ENCODE results near the gene TRIO. TPM values are rescaled to one million over a fixed set of nuclear protein-coding genes. Genes with fewer than 3 reads are reported as not detected.

Gene TRIO
- total and polyA plus RNA-seq, 2 experiments from 2014 or later, result 18.5 to 78.2 TPM

- TF ChIP-seq EZH2phosphoT487 (IDR thresholded peaks at IDR 0.05; ENCODE audit: low read depth, severe bottlenecking, unreplicated experiment), result no peak
- TF ChIP-seq EZH2 (IDR thresholded peaks at IDR 0.05; ENCODE audit: borderline replicate concordance), result no peak
- no peak for TF ChIP-seq CTCF (IDR thresholded peaks at IDR 0.05; ENCODE audit: poor library complexity)
- H3K4me1 ChIP-seq (ENCODE audit: insufficient read depth), result peaks cover 24% of the 10 kb centered on the region
- peak overlapping the region; percentile 54 for H3K4me2 ChIP-seq
- H3K27ac ChIP-seq, result peak overlapping the region; percentile 67
- 79% methylated on average over 1 of the region's 1 CpG for WGBS (ENCODE audit: low lambda C conversion rate, missing lambda C conversion rate)
- no peaks in the 10 kb centered on the region for H3K9me3 ChIP-seq (ENCODE audit: low read depth)
- no peak overlapping the region for H2AFZ ChIP-seq
- no peaks in the 10 kb centered on the region for H3K36me3 ChIP-seq (replicated peaks; ENCODE audit: insufficient read depth, low read depth)
- no peaks in the 10 kb centered on the region for H3K9me2 ChIP-seq (replicated peaks; ENCODE audit: insufficient read depth)
- H4K20me1 ChIP-seq (ENCODE audit: insufficient read depth, poor library complexity, severe bottlenecking), result peaks cover 34% of the 10 kb centered on the region
- peaks cover 89% of the 10 kb centered on the region for H3K79me2 ChIP-seq
- DNase-seq (ENCODE audit: low spot score), result no peak
- H3K27me3 ChIP-seq, result no peaks in the 10 kb centered on the region
- H3K4me3 ChIP-seq, result no peak overlapping the region
Measured at GRCh38 chr5:14213253-14213652, 70.1 kb downstream of the TRIO start.

- peak overlapping the region; percentile 54 for H3K4me2 ChIP-seq
- DNase-seq (ENCODE audit: low spot score), result peak; percentile 37
- peaks cover 41% of the 10 kb centered on the region for H4K20me1 ChIP-seq (ENCODE audit: insufficient read depth, poor library complexity, severe bottlenecking)
- H3K36me3 ChIP-seq (replicated peaks; ENCODE audit: insufficient read depth, low read depth), result no peaks in the 10 kb centered on the region
- peaks cover 27% of the 10 kb centered on the region for H3K4me1 ChIP-seq (ENCODE audit: insufficient read depth)
- H3K9me2 ChIP-seq (replicated peaks; ENCODE audit: insufficient read depth), result no peaks in the 10 kb centered on the region
- no peaks in the 10 kb centered on the region for H3K9me3 ChIP-seq (ENCODE audit: low read depth)
- WGBS (ENCODE audit: low lambda C conversion rate, missing lambda C conversion rate), result 61% methylated on average over 6 of the region's 6 CpGs
- H3K79me2 ChIP-seq, result peaks cover 93% of the 10 kb centered on the region
- H3K27me3 ChIP-seq, result no peaks in the 10 kb centered on the region
- H3K27ac ChIP-seq, result peak overlapping the region; percentile 67
- TF ChIP-seq EZH2phosphoT487 (IDR thresholded peaks at IDR 0.05; ENCODE audit: low read depth, severe bottlenecking, unreplicated experiment), result no peak
- no peak for TF ChIP-seq CTCF (IDR thresholded peaks at IDR 0.05; ENCODE audit: poor library complexity)
- no peak for TF ChIP-seq EZH2 (IDR thresholded peaks at IDR 0.05; ENCODE audit: borderline replicate concordance)
- no peak overlapping the region for H2AFZ ChIP-seq
- H3K4me3 ChIP-seq, result no peak overlapping the region
Measured at GRCh38 chr5:14213813-14214585, 70.9 kb downstream of the TRIO start.

GRCh38 chr5:14215901-14216300 is 72.8 kb downstream of the TRIO start:
- Histone ChIP-seq H3K36me3 (replicated peaks; ENCODE audit: insufficient read depth, low read depth) (no peaks in the 10 kb centered on the region), H3K4me3 (no peak overlapping the region), H3K4me2 (no peak overlapping the region), H4K20me1 (ENCODE audit: insufficient read depth, poor library complexity, severe bottlenecking) (peaks cover 51% of the 10 kb centered on the region), H2AFZ (no peak overlapping the region), H3K79me2 (peaks cover 92% of the 10 kb centered on the region), H3K27ac (no peak overlapping the region), H3K4me1 (ENCODE audit: insufficient read depth) (peaks cover 40% of the 10 kb centered on the region), H3K9me3 (ENCODE audit: low read depth) (no peaks in the 10 kb centered on the region), H3K27me3 (no peaks in the 10 kb centered on the region), H3K9me2 (replicated peaks; ENCODE audit: insufficient read depth) (no peaks in the 10 kb centered on the region)
- TF ChIP-seq EZH2phosphoT487 (IDR thresholded peaks at IDR 0.05; ENCODE audit: low read depth, severe bottlenecking, unreplicated experiment) (no peak), EZH2 (IDR thresholded peaks at IDR 0.05; ENCODE audit: borderline replicate concordance) (no peak), CTCF (IDR thresholded peaks at IDR 0.05; ENCODE audit: poor library complexity) (no peak)
- DNase-seq (ENCODE audit: low spot score), result no peak
- WGBS (ENCODE audit: low lambda C conversion rate, missing lambda C conversion rate), result 74% methylated on average over 6 of the region's 6 CpGs
